HG03469 (cell line): Measurements from ENCODE around the gene OR7A10.

ENCODE experiments used
- ATAC-seq: cut with Tn5 transposase; IDR thresholded peaks from one replicate; pipeline ENCODE4 v1.9.1; 2021; ENCODE audit warnings: mild to moderate bottlenecking, moderate library complexity, moderate number of reproducible peaks; ENCODE audit not compliant: unreplicated experiment

The OR7A10 gene

GRCh38 chr19:14848822-14849221 is at the start of gene OR7A10:
OR7A10 (minus strand) TSS chr19:14848922; CDS start chr19:14841877, 7,045 bp downstream.
- no peak for ATAC-seq

GRCh38 chr19:14890643-14891379 is 42.1 kb upstream of the OR7A10 start:
- ATAC-seq, result no peak

GRCh38 chr19:14889994-14890642 is 41.4 kb upstream of the OR7A10 start:
- no peak for ATAC-seq

GRCh38 chr19:14886032-14886431 is 37.3 kb upstream of the OR7A10 start, which contains the start of gene OR7A17:
OR7A17 (minus strand) TSS chr19:14886132; CDS start chr19:14881355, 4,777 bp downstream.
- no peak for ATAC-seq

GRCh38 chr19:14871619-14872230 is 23.0 kb upstream of the OR7A10 start:
- ATAC-seq, result no peak

GRCh38 chr19:14868497-14868896 is 19.8 kb upstream of the OR7A10 start:
- no peak for ATAC-seq

GRCh38 chr19:14843578-14843977 is 5.1 kb downstream of the OR7A10 start:
- no peak for ATAC-seq

- ATAC-seq, result no peak
Measured at GRCh38 chr19:14843169-14843568, 5.6 kb downstream of the OR7A10 start.

- no peak for ATAC-seq
Measured at GRCh38 chr19:14840206-14840605, 8.5 kb downstream of the OR7A10 start.

- no peak for ATAC-seq
Measured at GRCh38 chr19:14837391-14837790, 11.3 kb downstream of the OR7A10 start.

GRCh38 chr19:14835011-14835410 is 13.7 kb downstream of the OR7A10 start, which contains the start of the genes OR7A5 and OR7C1:
OR7A5 (minus strand) TSS chr19:14835185; CDS start chr19:14828241, 6,944 bp downstream.
OR7C1 (minus strand) TSS chr19:14835185; CDS start chr19:14800136, 35,049 bp downstream.
- no peak for ATAC-seq

- no peak for ATAC-seq
Measured at GRCh38 chr19:14830702-14831101, 18.0 kb downstream of the OR7A10 start.

GRCh38 chr19:14826006-14826405 is 22.7 kb downstream of the OR7A10 start:
- ATAC-seq, result no peak

GRCh38 chr19:14821937-14822336 is 26.8 kb downstream of the OR7A10 start:
- ATAC-seq, result no peak

- no peak for ATAC-seq
Measured at GRCh38 chr19:14818588-14818987, 30.1 kb downstream of the OR7A10 start.

GRCh38 chr19:14817052-14817451 is 31.7 kb downstream of the OR7A10 start:
- ATAC-seq, result no peak

GRCh38 chr19:14814982-14815652 is 33.6 kb downstream of the OR7A10 start:
- no peak for ATAC-seq

- ATAC-seq, result no peak
Measured at GRCh38 chr19:14809272-14810057, 39.3 kb downstream of the OR7A10 start.

- ATAC-seq, result no peak
Measured at GRCh38 chr19:14804765-14805164, 44.0 kb downstream of the OR7A10 start.

GRCh38 chr19:14798760-14799159 is 50.0 kb downstream of the OR7A10 start:
- ATAC-seq, result no peak
